Measurements from ENCODE around the gene TSFM.

TSFM gene

GRCh38 chr12:57745485-57745881, 37.1 kb upstream of the TSFM start:
- DNase-seq (ENCODE audit: insufficient read length, low spot score) (no peak), FAIRE-seq (no peak)

- FAIRE-seq: no peak
- no peak for DNase-seq (ENCODE audit: insufficient read length, low spot score)
Measured at GRCh38 chr12:57746025-57746424, 36.6 kb upstream of the TSFM start.

- DNase-seq (ENCODE audit: insufficient read length, low spot score) (no peak), FAIRE-seq (no peak)
Measured at GRCh38 chr12:57749061-57749460, 33.5 kb upstream of the TSFM start.

- DNase-seq (ENCODE audit: insufficient read length, low spot score) (no peak), FAIRE-seq (no peak)
Measured at GRCh38 chr12:57750561-57751431, 31.8 kb upstream of the TSFM start.

GRCh38 chr12:57751432-57751787, 31.2 kb upstream of the TSFM start:
- no peak for DNase-seq (ENCODE audit: insufficient read length, low spot score)
- peak; percentile 18 for FAIRE-seq

GRCh38 chr12:57751788-57752667, 30.6 kb upstream of the TSFM start, which contains the start of gene CDK4:
Gene CDK4, minus strand, starts transcription at chr12:57752310. Its CDS starts 593 bp downstream, at chr12:57751717.
- FAIRE-seq: peak; percentile 98

GRCh38 chr12:57752668-57753000, 30.0 kb upstream of the TSFM start:
- DNase-seq (ENCODE audit: insufficient read length, low spot score) (no peak), FAIRE-seq (no peak)

More at GRCh38 chr12:57751788-57752667, 30.6 kb upstream of the TSFM start, which contains the start of gene CDK4:
- DNase-seq (ENCODE audit: insufficient read length, low spot score): peak; percentile 96

GRCh38 chr12:57753756-57754337, 28.7 kb upstream of the TSFM start:
- no peak for DNase-seq (ENCODE audit: insufficient read length, low spot score)
- no peak for FAIRE-seq

GRCh38 chr12:57754411-57755193, 28.0 kb upstream of the TSFM start, which contains the start of gene MARCHF9:
Gene MARCHF9, plus strand, starts transcription at chr12:57755103. Its CDS starts 426 bp downstream, at chr12:57755529.
- FAIRE-seq: no peak
- peak; percentile 82 for DNase-seq (ENCODE audit: insufficient read length, low spot score)

GRCh38 chr12:57755194-57755453, 27.5 kb upstream of the TSFM start:
- no peak for DNase-seq (ENCODE audit: insufficient read length, low spot score)
- no peak for FAIRE-seq

- no peak for DNase-seq (ENCODE audit: insufficient read length, low spot score)
- no peak for FAIRE-seq
Measured at GRCh38 chr12:57755454-57756372, 26.9 kb upstream of the TSFM start.

- FAIRE-seq: peak; percentile 72
Measured at GRCh38 chr12:57756406-57757341, 25.9 kb upstream of the TSFM start.

GRCh38 chr12:57757771-57758170, 24.8 kb upstream of the TSFM start:
- FAIRE-seq (no peak), DNase-seq (ENCODE audit: insufficient read length, low spot score) (no peak)

More at GRCh38 chr12:57756406-57757341, 25.9 kb upstream of the TSFM start:
- DNase-seq (ENCODE audit: insufficient read length, low spot score): peak; percentile 85

GRCh38 chr12:57758552-57759359, 23.8 kb upstream of the TSFM start:
- FAIRE-seq: no peak
- DNase-seq (ENCODE audit: insufficient read length, low spot score): no peak

GRCh38 chr12:57759360-57759980, 23.1 kb upstream of the TSFM start:
- peak; percentile 82 for FAIRE-seq
- no peak for DNase-seq (ENCODE audit: insufficient read length, low spot score)

- DNase-seq (ENCODE audit: insufficient read length, low spot score) (no peak), FAIRE-seq (no peak)
Measured at GRCh38 chr12:57760347-57760982, 22.1 kb upstream of the TSFM start.

Data from GM19239 (cell line).